Peyer's patch (tissue), 4 donors: ENCODE data around the gene VMP1.

Experiments used
- CTCF ChIP-seq, 6 experiments: fragments of 450-650 bp in 4 of 6; fragments of 200-600 bp in 2 of 6; sonication (generic) in 1 of 6; IDR thresholded peaks; one replicate each; pipeline ENCODE4 v1.5.1; 2017 to 2019; ENCODE audit warnings: antibody characterized with exemption in 6 of 6, mild to moderate bottlenecking in 3 of 6, moderate library complexity in 1 of 6
- POLR2A ChIP-seq, 2 donors: fragments of 450-650 bp; IDR thresholded peaks; one replicate each; pipeline ENCODE4 v1.5.1; 2017; ENCODE audit warnings: antibody characterized with exemption in 2 of 2, mild to moderate bottlenecking in 2 of 2, moderate library complexity in 2 of 2

- TF ChIP-seq CTCF (IDR thresholded peaks at IDR 0.05) (no peak), POLR2A (IDR thresholded peaks at IDR 0.05) (no peak)
Observed at GRCh38 chr17:59675231-59675630, 32.2 kb upstream of the VMP1 start.
